Raji (cell line): ENCODE results near the gene C13orf46.

Experiments used
- POLR2A ChIP-seq: IDR thresholded peaks from 2 replicates; pipeline ENCODE4 v1.6.1; 2011; ENCODE audit warnings: low read depth, low read length, control low read depth; ENCODE audit not compliant: insufficient read depth

Gene C13orf46

GRCh38 chr13:113989585-113990300, 15.9 kb upstream of the C13orf46 start:
- TF ChIP-seq POLR2A = no peak

GRCh38 chr13:113982296-113982661, 8.4 kb upstream of the C13orf46 start:
- TF ChIP-seq POLR2A = no peak

GRCh38 chr13:113981611-113982295, 7.9 kb upstream of the C13orf46 start:
- no peak for TF ChIP-seq POLR2A

GRCh38 chr13:113981194-113981605, 7.3 kb upstream of the C13orf46 start:
- TF ChIP-seq POLR2A = no peak

DNA sequence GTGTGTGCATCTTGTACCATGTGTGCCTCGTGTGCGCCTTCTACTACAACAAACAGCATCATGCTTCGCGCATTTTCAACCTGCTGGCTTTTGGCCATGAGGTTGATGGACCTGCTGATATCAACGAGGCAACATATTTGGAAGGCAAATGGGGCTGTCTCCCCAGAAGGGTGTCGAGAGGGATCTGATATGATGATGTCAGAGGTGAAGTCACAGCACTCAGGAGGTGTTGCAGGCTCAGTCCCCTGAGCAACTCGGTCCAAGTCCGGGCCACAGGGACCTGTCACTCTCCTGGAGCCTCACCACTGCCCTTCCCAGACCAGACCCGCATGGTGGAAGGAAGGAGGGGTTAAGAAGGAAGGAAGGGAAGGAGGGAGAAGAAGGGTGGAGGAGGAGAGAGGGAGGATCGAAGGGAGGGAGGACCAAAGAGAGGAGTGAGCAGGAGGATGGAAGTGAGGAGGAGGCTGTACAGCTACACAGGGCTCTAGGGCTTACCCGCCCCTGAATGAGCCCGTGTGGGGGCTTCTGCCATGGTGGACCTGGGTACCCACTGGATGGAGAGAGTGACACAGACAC, 6.7 kb upstream of the C13orf46 start:
- TF ChIP-seq POLR2A = no peak

- TF ChIP-seq POLR2A = no peak
These were observed 6.1 kb upstream of the C13orf46 start for GRCh38 chr13:113979791-113980471.

GRCh38 chr13:113978741-113979481, 5.0 kb upstream of the C13orf46 start:
- no peak for TF ChIP-seq POLR2A

- no peak for TF ChIP-seq POLR2A
These were observed 4.1 kb upstream of the C13orf46 start for GRCh38 chr13:113977976-113978375.

GRCh38 chr13:113976711-113977684, 3.1 kb upstream of the C13orf46 start:
- no peak for TF ChIP-seq POLR2A

GRCh38 chr13:113975416-113975815, 1.5 kb upstream of the C13orf46 start:
- no peak for TF ChIP-seq POLR2A

DNA sequence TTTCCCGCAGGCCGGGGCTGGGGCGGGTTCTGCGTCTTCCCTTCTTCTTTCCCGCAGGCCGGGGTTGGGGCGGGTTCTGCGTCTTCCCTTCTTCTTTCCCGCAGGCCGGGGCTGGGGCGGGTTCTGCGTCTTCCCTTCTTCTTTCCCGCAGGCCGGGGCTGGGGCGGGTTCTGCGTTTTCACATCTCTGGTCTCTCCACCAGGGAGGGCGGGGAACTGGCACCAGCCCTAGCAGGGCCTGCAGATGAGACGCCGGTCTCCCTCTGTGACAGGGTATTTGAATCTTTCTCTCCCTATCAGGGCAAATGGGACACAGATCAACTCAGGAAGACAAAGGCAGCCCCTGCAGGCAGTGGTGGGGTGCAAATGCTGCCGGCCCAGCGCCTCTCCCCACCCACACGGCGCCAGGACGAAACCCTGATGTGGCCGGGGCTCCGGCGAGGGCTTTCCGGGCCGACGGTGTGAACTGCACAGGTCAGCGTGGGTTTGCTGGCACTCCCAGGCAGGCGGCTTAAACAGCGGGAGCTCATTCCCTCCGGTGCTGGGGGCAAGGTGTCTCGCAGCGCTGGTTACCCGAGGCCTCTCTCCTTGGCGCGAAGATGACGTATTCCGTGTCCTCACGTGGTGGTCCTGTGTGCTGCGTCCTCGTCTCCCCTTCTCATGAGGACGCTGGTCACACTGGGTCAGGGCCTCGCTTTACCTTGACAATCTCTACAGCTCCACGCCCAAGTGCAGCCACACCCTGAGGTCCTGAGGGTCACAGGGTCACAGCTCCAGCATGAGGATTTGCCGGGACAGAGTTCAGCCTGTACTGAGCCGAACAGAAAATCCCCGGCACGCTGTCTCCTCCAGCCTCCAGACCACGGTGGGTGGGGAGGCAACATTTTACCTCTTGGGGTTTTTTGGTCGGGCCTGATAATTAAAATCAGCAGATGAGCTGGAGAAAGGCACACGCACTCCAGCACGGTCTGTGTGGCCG, 717 bp upstream of the C13orf46 start:
- no peak for TF ChIP-seq POLR2A

DNA sequence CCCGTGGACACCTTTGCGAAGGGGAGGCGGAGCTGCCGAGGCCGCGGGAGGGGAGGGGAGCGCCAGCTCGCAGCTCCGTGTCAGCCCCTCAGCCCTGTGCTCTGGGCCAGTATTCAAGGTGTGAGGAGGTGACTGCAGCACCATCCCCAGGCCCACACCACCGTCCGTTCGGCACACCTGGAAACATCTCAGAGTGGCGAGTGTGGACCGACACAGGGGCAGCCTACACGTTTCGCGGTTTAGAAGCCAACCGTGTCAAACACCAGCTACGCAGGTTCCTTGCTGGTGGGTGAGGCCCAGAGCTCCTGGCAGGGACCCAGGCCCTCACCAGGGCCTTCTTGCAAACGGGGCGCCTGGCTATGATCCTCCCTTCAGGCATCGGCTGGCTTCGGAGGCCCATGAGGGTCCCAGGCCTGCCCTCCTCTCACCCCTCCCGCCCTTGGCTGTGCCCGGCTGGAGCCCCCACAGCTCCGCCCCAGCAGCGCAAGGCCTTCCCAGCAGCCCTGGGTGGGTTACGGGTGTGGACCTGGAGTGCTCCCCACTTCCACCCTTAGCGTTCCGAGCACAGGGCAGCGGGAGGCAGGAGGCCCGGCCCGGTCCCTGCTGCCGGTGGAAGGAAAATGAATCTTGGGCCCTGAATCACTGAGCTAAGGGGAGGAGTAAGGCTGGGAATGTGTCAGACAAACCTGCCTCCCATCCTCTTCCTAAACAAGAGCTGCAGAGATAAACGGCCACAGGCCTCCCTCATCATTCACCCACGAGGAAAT, 1.2 kb downstream of the C13orf46 start:
- TF ChIP-seq POLR2A = no peak
